HepG2 (cell line): ENCODE measurements around the gene NKD1. TPM values are rescaled to one million over a fixed set of nuclear protein-coding genes. Genes with fewer than 3 reads are reported as not detected.

Source experiments
- CREB3 ChIP-seq: sonication (generic); formaldehyde crosslinking; IDR thresholded peaks from 2 replicates; pipeline ENCODE4 v1.5.0; 2020; ENCODE audit warnings: missing genetic modification reagents
- ERF ChIP-seq: IDR thresholded peaks from 2 replicates; pipeline ENCODE4 v1.6.1; 2018; ENCODE audit warnings: missing biosample characterization, missing genetic modification reagents
- FOXA3 ChIP-seq: IDR thresholded peaks from 2 replicates; pipeline ENCODE4 v1.6.1; 2016; ENCODE audit warnings: missing genetic modification reagents, missing compliant biosample characterization
- MED13 ChIP-seq: sonication (generic); formaldehyde crosslinking; IDR thresholded peaks from 2 replicates; pipeline ENCODE4 v1.5.0; 2020; ENCODE audit warnings: missing genetic modification reagents
- PAXIP1 ChIP-seq: sonication (generic); formaldehyde crosslinking; conservative IDR thresholded peaks from 2 replicates; pipeline ENCODE4 v1.4.0; 2020; ENCODE audit warnings: mild to moderate bottlenecking, missing genetic modification reagents, moderate library complexity
- THYN1 ChIP-seq: sonication (generic); formaldehyde crosslinking; IDR thresholded peaks from 2 replicates; pipeline ENCODE4 v1.8.1; 2023; ENCODE audit warnings: low read depth, mild to moderate bottlenecking, moderate library complexity, missing genetic modification reagents, borderline replicate concordance
- ZBTB8A ChIP-seq: sonication (generic); formaldehyde crosslinking; IDR thresholded peaks from 2 replicates; pipeline ENCODE4 v1.4.0; 2020; ENCODE audit warnings: mild to moderate bottlenecking, low read depth, missing genetic modification reagents, borderline replicate concordance
- ZNF142 ChIP-seq: sonication (generic); formaldehyde crosslinking; IDR thresholded peaks from 2 replicates; pipeline ENCODE4 v1.4.0; 2020; ENCODE audit warnings: missing genetic modification reagents
- ZNF629 ChIP-seq: sonication (generic); formaldehyde crosslinking; conservative IDR thresholded peaks from 2 replicates; pipeline ENCODE4 v1.5.0; 2020; ENCODE audit warnings: missing genetic modification reagents
- ZNF709 ChIP-seq: sonication (generic); formaldehyde crosslinking; IDR thresholded peaks from 2 replicates; pipeline ENCODE4 v1.5.0; 2020; ENCODE audit warnings: mild to moderate bottlenecking, missing genetic modification reagents
- ZNF784 ChIP-seq: sonication (generic); formaldehyde crosslinking; IDR thresholded peaks from 2 replicates; pipeline ENCODE4 v1.5.1; 2020; ENCODE audit warnings: missing genetic modification reagents, mild to moderate bottlenecking, borderline replicate concordance
- polyA plus RNA-seq, 8 experiments: library from polyadenylated mRNA; depleted of rRNA in 3 of 8; stranded (reverse) in 7 of 8; unstranded in 1 of 8; fragments of >200 nt; fragmentation: Illumina TruSeq in 4 of 8; extraction: Trizol in 4 of 8; gene quantifications; 2 replicates each; pipeline versions ENCODE4 v1.2.1 to v1.2.3, GENCODE V29; 2011 to 2016; ENCODE audit warnings: low read depth in 4 of 8, missing spikeins in 1 of 8, mixed read lengths in 1 of 8; ENCODE audit not compliant: insufficient read depth in 1 of 8
- total RNA-seq, 5 experiments: library from RNA; depleted of rRNA; stranded (reverse); fragments of >200 nt; fragmentation: Illumina TruSeq; extraction: Trizol; gene quantifications; 2 replicates each; pipeline ENCODE4 v1.2.3, GENCODE V29; 2016; ENCODE audit warnings: low read depth in 1 of 5
- TF ChIP-seq, protein P1 (sequence below): sonication (generic); formaldehyde crosslinking; IDR thresholded peaks from 2 replicates; pipeline ENCODE4 v1.4.0; 2020; ENCODE audit warnings: missing genetic modification reagents, borderline replicate concordance
- TF ChIP-seq, protein P2 (sequence below): sonication (generic); formaldehyde crosslinking; IDR thresholded peaks from 2 replicates; pipeline ENCODE4 v1.4.0; 2020; ENCODE audit warnings: missing genetic modification reagents; ENCODE audit errors: not compliant biosample characterization

Gene NKD1
- total and polyA plus RNA-seq, 2 of the 13 experiments (the other 11 are each of a cell fraction or from before 2014, with no cell fraction given) = 70.4 to 121 TPM

DNA sequence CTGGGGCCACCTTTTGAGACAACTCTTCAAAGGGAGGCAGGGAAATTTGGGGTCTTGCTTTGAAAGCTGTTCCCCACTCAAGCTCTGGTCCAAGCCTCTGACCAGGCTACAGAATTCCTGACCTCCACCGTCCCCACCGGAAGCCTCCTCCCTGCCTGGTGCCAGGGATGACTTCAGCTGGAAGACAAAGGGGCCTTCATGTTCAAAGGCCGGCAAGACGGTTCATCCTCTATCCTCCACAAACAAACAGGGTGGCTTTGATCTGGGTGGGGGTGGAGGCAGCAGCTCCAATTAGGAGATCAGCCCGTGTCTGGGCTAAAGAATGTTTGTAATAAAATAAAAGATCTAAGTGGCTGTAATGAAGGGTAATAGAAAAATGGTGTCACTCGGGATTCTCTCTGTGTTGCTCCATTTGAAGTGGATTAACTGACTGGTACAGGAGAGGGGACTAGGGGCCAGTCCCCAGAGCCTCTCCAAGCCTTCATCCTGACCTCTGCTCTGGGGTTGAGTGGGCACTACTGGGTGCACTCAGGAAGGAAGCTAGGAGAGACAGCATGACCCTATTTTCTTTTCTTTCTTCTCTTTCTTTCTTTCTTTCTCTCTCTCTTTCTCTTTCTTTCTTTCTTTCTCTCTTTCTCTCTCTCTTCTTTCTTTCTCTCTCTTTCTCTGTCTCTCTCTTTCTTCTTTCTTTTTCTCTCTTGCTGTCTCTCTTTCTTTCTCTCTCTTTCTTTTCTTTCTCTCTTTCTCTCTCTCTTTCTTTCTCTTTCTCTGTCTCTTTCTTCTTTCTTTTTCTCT is 27.5 kb upstream of the NKD1 start (continued):
- peak; percentile 99 for TF ChIP-seq PAXIP1 (CRISPR knock-in tag)
- no peak for TF ChIP-seq ZNF142 (CRISPR knock-in tag)
- peak; percentile 98 for TF ChIP-seq MED13 (CRISPR knock-in tag)
- peak; percentile 10; the same call in 1 of the 2 replicates for TF ChIP-seq ZNF629 (CRISPR knock-in tag)
- TF ChIP-seq ZBTB8A = no peak
- TF ChIP-seq FOXA3 (CRISPR knock-in tag) = peak; percentile 94
- peak; percentile 94 for TF ChIP-seq ERF (CRISPR knock-in tag)
- TF ChIP-seq, protein P1, sequence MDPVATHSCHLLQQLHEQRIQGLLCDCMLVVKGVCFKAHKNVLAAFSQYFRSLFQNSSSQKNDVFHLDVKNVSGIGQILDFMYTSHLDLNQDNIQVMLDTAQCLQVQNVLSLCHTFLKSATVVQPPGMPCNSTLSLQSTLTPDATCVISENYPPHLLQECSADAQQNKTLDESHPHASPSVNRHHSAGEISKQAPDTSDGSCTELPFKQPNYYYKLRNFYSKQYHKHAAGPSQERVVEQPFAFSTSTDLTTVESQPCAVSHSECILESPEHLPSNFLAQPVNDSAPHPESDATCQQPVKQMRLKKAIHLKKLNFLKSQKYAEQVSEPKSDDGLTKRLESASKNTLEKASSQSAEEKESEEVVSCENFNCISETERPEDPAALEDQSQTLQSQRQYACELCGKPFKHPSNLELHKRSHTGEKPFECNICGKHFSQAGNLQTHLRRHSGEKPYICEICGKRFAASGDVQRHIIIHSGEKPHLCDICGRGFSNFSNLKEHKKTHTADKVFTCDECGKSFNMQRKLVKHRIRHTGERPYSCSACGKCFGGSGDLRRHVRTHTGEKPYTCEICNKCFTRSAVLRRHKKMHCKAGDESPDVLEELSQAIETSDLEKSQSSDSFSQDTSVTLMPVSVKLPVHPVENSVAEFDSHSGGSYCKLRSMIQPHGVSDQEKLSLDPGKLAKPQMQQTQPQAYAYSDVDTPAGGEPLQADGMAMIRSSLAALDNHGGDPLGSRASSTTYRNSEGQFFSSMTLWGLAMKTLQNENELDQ = no peak; the same call in 1 of the 2 replicates
- TF ChIP-seq THYN1 (CRISPR knock-in tag) = no peak
- no peak for TF ChIP-seq ZNF709 (CRISPR knock-in tag)
- TF ChIP-seq CREB3 = no peak
- TF ChIP-seq, protein P2, sequence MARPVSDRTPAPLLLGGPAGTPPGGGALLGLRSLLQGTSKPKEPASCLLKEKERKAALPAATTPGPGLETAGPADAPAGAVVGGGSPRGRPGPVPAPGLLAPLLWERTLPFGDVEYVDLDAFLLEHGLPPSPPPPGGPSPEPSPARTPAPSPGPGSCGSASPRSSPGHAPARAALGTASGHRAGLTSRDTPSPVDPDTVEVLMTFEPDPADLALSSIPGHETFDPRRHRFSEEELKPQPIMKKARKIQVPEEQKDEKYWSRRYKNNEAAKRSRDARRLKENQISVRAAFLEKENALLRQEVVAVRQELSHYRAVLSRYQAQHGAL (CRISPR knock-in tag) = no peak
- no peak for TF ChIP-seq ZNF784
